NCI-H82 treated with DMSO at 0.1 percent for 48 hours (cell line): ENCODE results near the gene ALDH3A2.
"Not testable (repeated sequence)": the region's sequence is repeated elsewhere in the genome, so short reads cannot be mapped to it uniquely, and the experiment has no call there.

Source experiments
- DNase-seq: peaks from one replicate; lab custom pipeline; 2025; ENCODE audit not compliant: unreplicated experiment; lab: John Stamatoyannopoulos, UW

Gene ALDH3A2

DNA sequence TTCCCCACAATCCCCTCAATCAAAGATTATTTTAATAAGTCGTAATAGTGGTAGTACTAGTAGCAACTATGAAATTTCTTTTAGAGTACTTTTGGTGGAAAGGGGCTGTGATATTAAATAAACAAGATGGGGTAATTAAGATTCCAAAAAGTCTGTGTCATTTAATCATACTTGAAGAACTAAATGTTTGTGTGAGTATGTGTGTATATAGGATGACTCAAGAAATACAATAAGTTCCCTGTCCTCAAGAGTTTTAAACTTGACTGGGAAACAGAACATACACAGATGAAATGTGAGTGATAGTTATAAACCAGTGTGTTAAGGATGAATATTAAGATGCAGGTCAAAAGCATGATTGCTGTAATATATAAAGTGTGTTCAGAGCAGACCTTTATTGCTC, 2.3 kb downstream of the ALDH3A2 start:
- DNase-seq: no peak

DNA sequence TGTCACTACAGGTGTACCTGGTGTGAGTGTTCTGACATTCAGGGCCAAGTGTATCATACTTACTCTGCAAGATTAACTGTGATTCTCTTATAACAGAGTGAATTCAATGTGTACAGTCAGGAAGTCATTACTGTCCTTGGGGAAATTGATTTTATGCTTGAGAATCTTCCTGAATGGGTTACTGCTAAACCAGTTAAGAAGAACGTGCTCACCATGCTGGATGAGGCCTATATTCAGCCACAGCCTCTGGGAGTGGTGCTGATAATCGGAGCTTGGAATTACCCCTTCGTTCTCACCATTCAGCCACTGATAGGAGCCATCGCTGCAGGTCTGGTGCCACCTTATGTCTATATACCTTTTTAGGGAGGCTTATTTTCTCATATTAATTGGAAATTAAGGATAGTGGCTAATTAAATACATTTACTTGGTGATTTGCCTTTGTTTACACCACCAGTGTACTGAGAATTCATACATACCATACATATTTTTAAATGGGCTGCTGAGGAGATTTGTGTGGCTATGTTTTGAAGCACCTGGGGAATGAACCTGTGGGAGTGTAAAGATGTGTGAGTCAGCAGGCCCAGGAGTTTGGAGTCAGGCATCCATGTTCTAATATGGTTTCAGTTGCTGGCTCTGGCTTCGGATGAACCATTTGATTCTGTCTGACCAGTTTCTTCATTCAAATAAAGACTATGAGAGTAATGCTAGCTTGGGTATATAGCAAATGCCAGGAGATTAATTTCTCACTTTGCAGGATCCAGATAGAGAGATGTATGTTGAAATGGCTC, 3.1 kb downstream of the ALDH3A2 start:
- no peak for DNase-seq

DNA sequence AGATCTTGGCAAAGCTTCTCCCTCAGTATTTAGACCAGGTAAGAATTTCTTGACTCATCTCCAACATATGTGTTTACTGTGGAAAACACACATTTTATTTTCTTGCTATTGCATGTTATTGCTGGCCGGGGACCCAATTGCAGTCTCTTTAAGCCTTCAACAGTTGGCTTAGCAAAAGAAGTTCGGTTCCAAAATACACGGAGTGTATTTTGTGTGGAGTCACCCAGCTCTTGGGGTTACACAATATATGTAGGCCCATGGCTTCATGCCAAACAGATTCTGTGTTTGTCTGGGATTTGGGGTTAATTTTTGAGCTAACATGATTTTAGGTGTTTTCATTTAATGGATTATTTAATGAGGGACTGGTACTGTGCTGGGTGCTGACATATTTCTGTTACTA, 4.0 kb downstream of the ALDH3A2 start:
- no peak for DNase-seq

DNA sequence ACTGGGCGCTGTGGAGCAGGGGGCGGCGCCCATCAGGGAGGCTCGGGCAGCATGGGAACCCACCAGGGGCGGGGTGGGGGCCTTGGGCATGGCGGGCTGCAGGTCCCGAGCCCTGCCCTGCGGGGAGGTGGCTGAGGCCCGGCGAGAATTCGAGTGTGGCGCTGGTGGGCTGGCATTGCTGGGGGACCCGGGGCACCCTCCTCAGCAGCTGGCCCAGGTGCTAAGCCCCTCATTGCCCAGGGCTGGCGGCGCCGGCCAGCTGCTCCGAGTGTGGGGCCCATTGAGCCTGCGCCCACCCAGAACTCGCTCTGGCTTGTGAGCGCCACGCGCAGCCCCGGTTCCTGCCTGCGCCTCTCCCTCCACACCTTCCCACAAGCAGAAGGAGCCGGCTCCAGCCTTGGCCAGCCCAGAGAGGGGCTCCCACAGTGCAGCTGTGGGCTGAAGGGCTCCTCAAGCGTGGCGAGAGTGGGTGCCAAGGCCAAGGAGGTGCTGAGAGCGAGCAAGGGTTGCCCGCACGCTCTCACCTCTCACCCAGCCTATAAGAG, 5.9 kb downstream of the ALDH3A2 start:
- DNase-seq: no peak

DNA sequence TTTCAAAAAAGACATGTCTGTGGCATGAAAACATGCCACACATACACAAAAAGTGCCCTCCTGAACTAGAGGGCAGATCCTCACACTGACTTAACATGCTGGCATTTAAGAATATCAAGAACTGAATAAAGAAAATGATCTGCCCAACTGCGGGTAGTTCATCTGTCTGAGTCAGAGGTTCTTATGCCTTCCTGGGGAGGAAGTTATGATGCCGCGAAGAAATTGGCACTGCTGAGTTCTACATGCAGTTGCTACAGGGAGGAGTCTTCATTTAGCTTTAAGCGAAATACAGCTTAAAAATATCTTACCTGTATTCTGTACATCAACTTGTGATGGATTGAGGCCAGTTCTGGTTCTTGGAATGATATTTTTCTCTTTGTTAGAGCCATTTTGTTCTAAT, 6.3 kb downstream of the ALDH3A2 start:
- no peak for DNase-seq

DNA sequence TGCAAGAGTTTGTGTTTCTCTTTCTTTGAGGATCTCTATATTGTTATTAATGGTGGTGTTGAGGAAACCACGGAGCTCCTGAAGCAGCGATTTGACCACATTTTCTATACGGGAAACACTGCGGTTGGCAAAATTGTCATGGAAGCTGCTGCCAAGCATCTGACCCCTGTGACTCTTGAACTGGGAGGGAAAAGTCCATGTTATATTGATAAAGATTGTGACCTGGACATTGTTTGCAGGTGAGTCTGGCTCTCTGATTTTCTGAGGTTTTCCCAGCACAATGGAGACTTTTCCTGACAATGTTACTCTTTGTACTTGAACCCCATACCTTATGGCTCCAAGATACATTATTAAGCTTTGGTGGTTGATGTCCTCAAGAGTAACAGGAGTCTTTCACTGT, 7.8 kb downstream of the ALDH3A2 start:
- no peak for DNase-seq

DNA sequence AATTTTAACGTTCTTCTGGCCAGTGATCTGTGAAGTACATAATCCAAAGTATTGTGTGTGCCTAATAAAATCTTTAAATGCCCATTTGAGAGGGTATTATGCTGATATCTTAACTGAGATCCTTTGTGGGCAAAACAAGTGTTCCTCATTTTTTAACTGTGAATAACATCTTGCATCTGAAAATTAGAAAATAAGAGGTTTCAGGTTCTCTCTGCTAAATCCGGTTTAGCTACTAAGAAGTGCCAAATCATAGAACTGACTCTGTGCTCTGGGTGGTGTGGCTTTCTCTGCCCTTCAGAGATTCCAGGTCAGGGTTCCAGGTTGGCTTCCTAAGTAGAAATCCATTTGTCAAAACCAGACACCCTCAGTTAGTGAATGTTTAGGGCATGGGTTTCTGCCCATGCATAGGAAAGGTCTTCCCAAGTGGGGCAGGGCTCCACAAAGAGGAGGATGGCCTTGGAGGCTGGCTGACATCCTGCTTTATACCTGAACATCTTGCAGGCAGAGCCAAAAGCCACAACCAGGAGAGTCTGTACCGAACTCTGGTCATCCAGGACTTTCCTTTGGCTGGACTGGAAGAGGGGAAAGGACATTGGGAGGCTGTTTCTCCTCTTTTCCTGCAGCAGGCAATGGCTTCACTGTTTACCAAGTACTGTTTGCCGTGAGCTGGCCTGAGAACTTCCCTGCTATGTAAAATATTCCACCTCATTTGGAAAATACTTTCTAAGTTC, 8.5 kb downstream of the ALDH3A2 start:
- DNase-seq: no peak

DNA sequence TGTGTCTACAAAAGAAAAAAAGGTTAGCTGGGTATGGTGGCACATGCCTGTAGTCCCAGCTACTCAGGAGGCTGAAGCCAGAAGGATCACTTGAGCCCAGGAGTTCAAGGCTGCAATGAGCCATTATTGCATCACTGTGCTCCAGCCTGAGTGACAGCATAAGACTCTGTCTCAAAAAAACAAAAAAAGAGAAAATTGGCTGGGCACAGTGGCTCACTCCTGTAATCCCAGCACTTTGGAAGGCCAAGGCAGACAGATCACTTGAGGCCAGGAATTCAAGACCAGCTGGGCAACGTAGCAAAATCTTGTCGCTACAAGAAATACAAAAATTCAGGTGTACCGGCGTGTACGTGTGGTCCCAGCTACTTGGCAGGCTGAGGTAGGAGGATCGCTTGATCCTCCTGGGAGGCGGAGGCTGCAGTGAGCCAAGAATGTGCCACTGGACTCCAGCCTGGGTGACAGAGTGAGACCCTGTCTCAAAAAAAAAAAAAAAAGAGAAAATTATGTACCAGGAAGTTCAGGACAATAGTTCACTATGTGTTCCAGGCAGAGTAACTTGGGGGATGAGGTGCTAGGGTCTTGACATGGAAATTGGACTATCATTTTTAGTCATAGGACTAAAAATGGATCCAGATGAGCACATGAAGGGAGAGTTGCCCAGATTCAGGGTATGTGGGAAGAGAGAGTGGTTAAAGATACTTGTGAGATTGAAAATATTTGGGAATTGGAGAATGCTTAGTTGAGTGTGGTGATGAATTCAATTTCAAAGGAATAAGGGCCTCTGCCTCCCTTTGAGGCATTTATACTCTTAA, 11.0 kb downstream of the ALDH3A2 start:
- DNase-seq: no peak

DNA sequence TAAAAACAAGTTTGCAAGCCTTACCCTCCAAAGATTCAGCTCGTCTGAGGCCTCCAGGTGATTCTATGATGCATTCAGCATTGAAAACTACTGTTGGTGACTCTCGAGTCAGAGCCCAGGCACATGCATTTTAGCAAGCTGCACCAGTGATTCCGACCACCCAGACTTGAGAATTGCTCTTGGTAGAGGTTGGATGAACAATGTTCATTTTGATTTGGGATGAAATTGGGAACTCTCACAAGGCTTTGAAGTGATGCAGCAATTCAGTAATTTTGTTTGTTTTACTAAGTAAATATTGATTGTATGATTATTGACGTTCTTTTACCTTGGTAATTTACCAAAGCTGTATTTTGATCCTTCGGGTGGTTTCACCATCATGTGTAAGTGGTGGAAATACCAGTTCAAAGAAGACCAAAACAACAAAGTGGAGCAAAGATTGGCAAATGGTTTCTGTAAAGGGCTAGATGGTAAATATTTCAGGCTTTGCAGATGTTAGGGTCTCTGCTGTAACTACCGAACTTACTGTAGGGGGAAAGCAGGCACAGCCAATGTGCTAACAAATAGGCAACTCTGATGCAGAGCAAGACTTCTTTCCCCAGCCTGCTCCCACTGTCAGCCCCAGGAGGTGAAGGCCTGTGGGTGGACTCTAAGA, 11.8 kb downstream of the ALDH3A2 start:
- no peak for DNase-seq

DNA sequence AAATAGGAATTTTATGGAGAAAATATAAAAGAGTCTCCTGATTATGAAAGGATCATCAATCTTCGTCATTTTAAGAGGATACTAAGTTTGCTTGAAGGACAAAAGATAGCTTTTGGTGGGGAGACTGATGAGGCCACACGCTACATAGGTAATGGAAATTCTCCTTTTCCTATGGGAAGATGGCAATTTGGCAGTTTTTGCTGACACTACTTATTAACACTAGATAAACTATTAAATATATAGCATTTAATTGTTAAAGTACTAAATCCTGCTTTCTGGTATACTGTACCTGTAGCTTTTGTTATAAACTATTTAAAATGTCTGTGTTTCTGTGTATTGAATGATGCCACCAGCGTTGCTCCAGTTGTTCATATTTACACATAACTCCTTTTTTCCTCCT, 12.6 kb downstream of the ALDH3A2 start:
- no peak for DNase-seq

DNA sequence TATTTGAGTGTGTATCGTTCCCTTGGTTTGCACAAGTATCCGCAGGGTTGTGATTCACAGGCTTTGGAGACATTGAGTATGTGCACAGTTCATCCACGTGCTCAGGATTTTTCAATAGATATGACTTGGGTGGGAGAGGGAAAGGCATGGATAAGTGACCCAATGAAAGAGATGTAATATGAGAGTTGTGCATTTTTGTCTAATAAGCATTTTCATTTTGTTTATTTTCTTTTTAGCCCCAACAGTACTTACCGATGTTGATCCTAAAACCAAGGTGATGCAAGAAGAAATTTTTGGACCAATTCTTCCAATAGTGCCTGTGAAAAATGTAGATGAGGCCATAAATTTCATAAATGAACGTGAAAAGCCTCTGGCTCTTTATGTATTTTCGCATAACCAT, 14.5 kb downstream of the ALDH3A2 start:
- no peak for DNase-seq

DNA sequence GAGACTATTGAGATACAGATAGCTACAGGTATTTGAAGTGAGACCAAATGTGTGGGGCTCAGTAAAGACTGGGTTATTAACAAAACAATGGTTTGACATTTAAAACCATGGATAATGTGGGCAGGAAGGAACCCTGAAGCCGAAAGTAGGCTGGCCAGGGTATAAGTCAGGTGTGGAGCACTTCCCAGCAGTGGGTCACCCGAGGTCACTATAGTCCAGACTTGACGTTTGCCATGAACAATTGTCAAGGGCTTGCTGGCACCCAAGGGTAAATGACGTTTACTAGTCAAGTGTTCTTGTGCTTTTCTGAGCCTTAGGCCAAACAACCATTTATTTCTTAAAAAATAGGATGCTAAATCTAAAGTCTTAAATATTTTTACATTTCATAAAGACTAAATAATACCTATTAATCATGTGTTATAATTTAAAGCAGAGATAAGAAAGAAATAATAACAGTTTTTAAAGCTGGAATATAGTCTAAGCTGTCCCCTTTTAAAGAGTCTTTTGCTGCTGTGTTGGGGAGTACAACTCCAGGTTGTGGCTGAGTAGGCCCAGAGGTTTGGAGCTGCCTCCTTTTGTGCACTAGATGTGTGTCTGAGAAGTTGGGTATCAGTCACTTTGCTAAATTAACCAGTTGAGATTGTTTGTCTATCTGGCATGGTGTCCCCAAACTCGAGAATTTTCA, 15.7 kb downstream of the ALDH3A2 start:
- DNase-seq: no peak

DNA sequence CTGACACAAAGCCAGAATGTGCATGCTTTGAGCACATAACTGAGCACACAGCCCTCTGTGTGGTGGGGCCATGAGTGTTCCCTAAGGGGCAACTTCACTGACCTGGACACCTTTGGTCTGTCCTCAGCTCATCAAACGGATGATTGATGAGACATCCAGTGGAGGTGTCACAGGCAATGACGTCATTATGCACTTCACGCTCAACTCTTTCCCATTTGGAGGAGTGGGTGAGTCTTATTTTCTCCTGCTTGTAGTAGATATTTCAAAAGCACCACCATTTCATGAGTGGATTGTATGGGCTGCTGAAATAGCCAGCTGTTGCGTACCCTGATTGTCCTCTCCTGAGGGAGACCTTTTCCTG, 16.2 kb downstream of the ALDH3A2 start:
- no peak for DNase-seq

DNA sequence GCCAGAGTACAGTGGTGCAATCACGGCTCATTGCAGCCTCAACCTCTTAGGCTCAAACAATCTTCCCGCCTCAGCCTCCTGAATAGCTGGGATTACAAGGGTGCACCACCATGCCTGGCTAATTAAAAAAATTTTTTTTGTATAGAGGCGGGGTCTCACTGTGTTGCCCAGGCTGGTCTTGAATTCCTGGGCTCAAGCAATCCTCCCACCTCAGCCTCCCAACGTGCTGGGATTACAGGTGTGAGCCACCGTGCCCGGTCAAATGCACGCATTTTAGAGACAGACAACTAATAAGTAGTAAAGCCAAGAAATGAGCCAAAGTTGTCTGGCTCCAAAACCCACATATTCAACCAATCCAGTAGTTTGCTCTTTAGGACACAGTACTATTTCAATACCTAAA, 21.1 kb downstream of the ALDH3A2 start:
- not testable (repeated sequence) for DNase-seq

DNA sequence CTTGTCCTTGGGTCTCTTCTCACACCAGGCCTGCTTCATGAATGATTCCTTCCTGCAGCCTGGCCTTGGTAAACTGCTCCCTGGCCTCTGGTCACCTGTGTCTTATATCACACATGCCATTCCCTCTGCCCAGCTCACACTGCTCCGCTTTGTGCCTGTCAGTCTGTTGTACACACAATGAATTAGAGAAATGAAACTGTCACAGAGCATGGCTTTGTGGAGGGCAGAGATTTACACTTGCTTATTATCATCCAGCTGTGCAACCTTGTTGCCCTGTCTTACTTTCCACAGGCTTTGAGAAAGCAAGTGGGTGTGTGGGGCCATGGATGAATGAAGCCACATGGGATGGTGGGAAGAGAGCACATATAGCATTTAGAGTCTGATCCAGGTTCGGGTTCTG, 22.4 kb downstream of the ALDH3A2 start:
- DNase-seq: no peak

DNA sequence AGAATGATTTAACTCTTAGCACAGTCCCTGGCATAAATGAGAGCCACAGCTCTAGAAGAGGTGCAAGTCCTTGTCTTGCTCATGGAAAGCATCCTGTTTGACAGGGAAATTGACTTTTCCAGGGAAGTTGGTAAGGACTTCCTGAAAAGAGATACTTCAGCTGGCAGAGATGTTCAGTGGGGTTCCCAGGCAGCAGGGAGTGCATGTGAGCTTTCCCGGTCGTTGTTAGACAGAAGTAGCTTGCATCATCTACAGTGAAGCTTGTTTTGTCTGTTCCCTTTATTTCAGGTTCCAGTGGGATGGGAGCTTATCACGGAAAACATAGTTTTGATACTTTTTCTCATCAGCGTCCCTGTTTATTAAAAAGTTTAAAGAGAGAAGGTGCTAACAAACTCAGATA, 22.9 kb downstream of the ALDH3A2 start:
- no peak for DNase-seq

DNA sequence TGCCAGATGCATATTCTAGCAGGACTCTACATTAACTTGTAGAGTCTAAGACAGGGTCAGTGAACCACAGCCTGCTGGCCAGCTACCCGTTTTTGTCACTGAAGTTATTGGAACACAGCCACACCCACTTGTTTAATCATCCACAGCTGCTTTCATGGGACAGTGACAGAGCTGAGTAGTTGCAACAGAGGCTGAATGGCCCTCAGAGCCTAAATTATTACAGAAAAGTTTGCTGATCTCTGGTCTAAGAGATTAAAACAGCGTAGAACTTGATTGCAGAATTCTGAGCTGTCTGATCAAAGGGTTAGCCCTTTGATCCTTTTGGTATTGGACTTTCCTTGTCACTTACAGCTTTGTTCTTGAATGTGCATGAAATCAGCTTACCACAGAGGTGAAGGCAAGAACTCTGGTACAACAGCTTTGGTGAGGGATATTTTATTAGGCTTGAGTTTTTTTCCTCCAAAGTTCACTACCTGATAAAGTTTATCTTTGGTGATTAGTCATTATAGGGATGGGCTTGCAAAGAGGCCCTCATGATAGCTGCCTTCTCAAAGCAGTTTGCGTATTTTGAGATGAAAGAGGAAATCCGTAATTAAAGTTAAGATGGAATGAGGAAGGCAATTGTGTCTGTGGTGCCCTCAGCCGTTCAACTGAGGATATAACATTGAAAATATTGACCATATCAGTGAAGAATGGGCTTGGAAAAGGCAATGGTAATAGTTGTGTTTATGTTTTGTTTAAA, 23.6 kb downstream of the ALDH3A2 start:
- DNase-seq: no peak

DNA sequence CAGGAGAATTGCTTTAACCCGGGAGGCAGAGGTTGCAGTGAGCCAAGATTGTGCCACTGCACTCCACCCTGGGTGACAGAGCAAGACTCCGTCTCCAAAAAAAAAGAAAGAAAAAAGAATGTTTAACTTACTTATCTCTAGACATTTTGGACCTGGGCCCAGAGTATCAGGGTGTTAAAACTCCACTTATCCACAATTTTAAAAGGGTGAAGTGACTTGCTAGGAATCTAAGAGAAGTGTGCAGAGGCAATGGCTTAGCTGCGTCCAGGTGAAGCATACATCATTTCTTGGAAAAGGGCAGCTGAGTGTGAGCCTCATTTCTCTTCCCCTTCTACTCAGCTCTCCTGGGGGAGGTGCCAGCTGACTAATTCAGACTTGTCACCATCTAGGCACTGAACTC, 25.1 kb downstream of the ALDH3A2 start:
- no peak for DNase-seq

DNA sequence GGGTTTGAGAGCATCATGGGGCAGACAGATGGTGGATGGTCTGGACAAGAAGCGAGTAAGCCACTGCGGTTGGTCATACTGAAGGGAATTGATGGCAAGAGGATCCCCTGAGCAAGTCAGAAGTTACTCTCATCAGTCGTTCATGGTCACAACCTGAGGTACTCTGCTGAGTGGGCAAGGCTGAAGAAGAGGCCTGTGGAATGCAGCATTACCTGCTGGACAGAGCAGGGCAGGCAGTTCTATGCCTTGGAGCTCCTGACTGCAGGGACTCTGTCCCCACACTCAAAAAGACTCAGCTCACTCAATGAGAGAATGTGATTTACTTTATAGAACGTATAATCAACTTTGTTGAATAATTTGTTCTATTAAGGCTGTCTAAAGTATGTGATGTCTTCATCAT, 28.3 kb downstream of the ALDH3A2 start:
- DNase-seq: no peak
